GM12875 (cell line): ENCODE results near the gene DIAPH2.

Source experiments
- H3K4me3 ChIP-seq: one replicate; pipeline ENCODE4 v1.5.1; 2011; ENCODE audit warnings: low read depth, low read length, control low read depth
- TF ChIP-seq, protein P1 (sequence below): IDR thresholded peaks from 2 replicates; pipeline ENCODE4 v1.5.1; 2011; ENCODE audit warnings: low read depth, mild to moderate bottlenecking, control low read depth, inconsistent platforms, low read length, moderate library complexity, borderline replicate concordance; ENCODE audit not compliant: insufficient read depth

DIAPH2 gene

DNA sequence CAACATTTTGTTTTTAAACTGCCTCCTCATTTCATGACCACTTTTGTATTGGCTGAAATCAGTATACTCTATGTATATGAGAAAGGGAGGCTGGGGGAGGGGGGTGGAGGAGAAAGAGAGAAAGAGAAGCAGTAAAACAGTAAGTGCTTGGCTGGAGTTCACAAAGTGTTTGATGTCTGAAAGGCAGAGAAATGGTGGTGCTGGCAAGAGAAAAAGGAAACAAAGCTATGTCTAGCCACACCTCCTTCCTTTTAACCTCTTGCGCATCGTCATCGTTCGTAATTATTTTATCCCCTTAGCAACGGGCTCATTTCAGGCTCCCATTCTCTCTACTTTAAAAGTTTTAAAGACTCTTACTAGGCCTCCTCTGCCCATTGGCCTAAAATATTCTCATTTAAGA is 224.6 kb downstream of the DIAPH2 start:
- H3K4me3 ChIP-seq, result no peak overlapping the region
- TF ChIP-seq, protein P1, sequence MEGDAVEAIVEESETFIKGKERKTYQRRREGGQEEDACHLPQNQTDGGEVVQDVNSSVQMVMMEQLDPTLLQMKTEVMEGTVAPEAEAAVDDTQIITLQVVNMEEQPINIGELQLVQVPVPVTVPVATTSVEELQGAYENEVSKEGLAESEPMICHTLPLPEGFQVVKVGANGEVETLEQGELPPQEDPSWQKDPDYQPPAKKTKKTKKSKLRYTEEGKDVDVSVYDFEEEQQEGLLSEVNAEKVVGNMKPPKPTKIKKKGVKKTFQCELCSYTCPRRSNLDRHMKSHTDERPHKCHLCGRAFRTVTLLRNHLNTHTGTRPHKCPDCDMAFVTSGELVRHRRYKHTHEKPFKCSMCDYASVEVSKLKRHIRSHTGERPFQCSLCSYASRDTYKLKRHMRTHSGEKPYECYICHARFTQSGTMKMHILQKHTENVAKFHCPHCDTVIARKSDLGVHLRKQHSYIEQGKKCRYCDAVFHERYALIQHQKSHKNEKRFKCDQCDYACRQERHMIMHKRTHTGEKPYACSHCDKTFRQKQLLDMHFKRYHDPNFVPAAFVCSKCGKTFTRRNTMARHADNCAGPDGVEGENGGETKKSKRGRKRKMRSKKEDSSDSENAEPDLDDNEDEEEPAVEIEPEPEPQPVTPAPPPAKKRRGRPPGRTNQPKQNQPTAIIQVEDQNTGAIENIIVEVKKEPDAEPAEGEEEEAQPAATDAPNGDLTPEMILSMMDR, result no peak

DNA sequence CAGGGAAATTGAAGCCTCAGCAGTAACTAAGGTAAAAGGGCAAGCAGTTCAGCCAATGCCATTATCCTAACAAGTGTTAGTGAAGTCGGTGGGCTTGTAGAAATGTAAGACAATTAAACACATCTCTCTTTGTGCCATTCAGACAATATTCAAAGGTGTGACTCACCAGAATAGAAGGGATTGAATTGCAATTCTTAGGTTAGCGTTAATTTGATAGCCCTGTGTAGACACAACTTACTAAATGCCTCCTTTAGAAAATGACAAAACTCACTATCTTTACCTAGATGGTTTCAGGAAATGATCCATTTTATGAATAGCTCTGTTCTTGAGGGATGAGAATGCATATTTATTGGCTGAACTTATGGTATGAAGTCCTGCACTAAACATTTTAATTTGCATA is 234.2 kb downstream of the DIAPH2 start:
- no peak overlapping the region for H3K4me3 ChIP-seq
- TF ChIP-seq, protein P1, result no peak

DNA sequence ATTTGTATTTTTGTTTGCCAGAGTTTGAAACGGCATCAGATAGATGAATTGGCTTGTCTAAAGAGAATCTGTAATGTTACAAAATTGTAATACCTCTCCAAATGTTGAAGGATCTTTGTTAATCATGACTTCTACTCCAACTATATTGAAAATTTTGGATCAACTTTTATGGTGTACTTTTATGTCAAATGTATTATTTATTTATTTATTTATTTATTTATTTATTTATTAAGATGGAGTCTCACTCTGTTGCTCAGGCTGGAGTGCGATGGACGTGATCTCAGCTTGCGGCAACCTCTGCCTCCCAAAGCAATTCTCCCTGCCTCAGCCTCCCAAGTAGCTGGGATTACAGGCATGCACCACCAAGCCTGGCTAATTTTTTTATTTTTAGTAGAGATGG is 235.0 kb downstream of the DIAPH2 start:
- no peak overlapping the region for H3K4me3 ChIP-seq
- TF ChIP-seq, protein P1, result no peak

DNA sequence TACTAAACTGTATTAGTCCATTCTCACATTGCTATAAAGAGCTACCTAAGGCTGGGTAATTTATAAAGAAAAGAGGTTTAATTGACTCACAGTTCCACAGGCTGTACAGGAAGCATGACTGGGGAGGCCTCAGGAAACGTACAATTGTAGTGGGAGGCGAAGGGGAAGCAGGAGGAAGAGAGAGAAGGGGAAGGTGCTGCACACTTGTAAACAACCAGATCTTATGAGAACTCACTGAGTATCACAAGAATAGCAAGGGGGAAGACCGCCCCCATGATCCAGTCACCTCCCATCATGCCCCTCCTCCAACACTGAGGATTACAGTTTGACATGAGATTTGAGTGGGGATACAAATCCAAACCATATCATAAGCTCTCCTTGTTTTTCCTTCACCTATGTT is 239.9 kb downstream of the DIAPH2 start:
- TF ChIP-seq, protein P1, result no peak

DNA sequence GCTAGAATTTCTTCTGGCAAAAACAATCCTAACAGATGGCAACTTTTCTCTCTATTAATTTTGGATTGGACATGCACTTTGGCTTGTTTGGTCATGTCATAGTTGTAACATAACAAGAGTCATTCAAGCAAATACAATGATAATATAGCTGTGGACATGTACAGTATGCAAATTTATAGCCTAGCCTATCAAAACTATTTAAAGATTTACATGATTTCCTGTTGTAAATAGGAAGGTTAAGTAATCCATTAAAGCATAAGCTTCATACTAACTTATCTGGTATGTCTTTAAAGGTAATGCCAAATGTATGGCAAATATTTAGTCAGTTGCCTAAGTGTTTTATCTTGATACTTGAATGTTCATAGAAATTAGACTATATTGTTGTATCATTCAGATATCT is 244.4 kb downstream of the DIAPH2 start:
- H3K4me3 ChIP-seq, result no peak overlapping the region
- TF ChIP-seq, protein P1, result no peak

More for the DNA sequence above, 239.9 kb downstream of the DIAPH2 start:
- no peak overlapping the region for H3K4me3 ChIP-seq

DNA sequence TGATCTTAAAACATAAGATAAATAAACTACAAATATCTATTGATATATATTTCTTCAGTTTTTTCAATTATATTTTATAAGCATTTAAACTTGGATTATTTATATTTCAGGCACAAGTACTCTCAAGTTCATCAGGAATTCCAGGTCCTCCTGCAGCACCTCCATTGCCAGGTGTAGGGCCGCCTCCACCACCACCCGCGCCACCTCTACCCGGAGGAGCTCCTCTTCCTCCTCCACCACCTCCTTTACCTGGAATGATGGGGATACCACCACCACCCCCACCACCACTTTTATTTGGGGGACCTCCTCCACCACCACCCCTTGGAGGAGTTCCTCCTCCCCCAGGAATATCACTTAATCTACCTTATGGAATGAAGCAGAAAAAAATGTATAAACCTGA is 273.1 kb downstream of the DIAPH2 start:
- no peak overlapping the region for H3K4me3 ChIP-seq
- TF ChIP-seq, protein P1, result no peak

DNA sequence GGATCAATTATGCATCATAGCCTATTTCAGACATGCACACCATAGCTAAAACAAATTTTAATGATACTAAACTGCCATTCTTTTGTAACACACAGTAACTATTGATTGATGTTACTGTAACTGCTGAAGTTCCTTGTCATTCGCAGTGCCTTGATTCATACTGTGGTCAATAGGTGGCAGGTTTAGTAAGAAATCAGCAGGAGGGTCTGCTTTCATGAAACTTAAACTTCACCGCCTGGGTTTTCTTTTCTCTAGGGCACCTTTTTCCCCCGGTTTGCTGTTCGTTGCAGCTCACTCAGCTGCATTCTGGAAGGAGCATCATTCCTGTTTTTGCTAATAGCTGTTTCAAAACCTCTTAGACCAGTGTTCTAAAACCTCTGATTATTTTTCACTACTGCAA is 287.2 kb downstream of the DIAPH2 start:
- H3K4me3 ChIP-seq, result no peak overlapping the region
- TF ChIP-seq, protein P1, result no peak
